HT-29 (cell line): ENCODE results near the gene ISG15. TPM values are rescaled to one million over a fixed set of nuclear protein-coding genes. Genes with fewer than 3 reads are reported as not detected.
A peak's percentile ranks its signal among the peaks of the same experiment; 100 is the strongest.
"Not testable (repeated sequence)": the region's sequence is repeated elsewhere in the genome, so short reads cannot be mapped to it uniquely, and the experiment has no call there.

Experiments used
- DNase-seq: peaks from one replicate; pipeline ENCODE4 v3.0.0-alpha.2; 2015; ENCODE audit warnings: low spot score
- total RNA-seq: library from RNA; depleted of rRNA; stranded (reverse); fragments of >200 nt; shearing (Covaris generic); gene quantifications from 2 replicates; pipeline ENCODE4 v1.2.3, GENCODE V29; 2014

Gene ISG15
- total RNA-seq, 1 experiment from 2014 or later = 895 TPM

DNA sequence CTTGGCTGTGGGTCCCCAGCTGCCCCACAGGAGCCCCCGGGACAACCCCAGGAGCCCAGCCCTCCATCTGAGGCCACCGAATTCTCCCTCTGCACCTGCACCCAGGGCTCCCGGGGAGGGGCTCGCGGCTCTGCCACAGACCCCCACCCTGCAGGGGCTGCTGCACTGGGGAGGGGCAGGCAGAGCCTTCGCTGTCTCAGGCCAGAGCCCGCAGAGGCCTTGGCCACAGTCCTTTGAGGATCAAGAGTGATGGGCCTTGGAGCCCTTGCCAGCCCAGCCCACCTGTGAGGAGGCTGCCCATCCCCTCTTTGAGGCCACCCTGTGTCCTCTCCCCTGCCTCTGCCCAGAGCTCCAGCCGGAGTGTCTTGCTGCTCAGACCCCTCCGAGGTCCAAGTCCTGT lies 37.9 kb upstream of the ISG15 start:
- DNase-seq = no peak

DNA sequence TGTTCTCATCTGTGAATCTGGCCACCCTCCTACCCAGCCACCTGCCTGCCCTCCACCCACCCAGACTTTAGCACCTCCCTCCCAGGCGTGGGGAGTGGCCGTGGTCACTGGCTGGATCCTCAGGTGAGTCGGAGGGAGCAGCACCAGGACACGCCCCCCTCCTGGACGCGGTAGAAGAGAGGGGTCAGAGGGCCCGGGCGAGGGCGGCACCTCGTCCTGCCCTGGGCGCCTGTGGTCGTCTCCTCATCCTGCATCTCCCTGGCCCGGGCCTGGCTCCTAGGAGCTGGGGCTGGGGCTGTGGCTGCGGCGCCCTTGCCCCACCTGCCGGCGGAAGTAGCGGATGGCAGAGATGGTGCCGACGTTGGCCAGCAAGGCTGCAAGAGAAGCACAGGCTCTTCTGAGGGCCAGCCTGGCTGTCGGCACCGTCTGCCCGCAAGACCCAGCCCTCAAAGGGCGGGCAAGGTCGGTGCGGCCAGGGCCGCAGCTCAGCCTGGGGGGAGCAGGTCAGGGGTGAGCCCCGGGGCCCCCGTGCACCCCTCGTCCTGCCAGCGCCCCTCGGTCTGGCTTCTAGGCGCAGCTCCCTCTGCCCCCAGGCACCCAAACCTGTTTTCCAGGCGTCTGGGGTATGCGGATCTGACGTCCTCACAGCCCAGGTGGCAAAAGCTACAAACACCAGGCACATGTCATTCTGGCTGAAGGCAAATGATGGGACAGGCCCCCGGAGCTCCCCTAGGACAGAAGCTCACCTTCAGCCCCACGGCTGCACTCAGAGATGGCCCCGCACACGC lies 37.2 kb upstream of the ISG15 start:
- DNase-seq = peak; percentile 87

DNA sequence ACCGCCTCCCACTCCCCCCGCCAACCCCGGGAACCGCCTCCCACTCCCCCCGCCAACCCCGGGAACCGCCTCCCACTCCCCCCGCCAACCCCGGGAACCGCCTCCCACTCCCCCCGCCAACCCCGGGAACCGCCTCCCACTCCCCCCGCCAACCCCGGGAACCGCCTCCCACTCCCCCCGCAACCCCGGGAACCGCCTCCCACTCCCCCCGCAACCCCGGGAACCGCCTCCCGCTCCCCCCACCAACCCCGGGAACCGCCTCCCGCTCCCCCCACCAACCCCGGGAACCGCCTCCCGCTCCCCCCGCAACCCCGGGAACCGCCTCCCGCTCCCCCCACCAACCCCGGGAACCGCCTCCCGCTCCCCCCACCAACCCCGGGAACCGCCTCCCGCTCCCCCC lies 36.5 kb upstream of the ISG15 start:
- DNase-seq = not testable (repeated sequence)

DNA sequence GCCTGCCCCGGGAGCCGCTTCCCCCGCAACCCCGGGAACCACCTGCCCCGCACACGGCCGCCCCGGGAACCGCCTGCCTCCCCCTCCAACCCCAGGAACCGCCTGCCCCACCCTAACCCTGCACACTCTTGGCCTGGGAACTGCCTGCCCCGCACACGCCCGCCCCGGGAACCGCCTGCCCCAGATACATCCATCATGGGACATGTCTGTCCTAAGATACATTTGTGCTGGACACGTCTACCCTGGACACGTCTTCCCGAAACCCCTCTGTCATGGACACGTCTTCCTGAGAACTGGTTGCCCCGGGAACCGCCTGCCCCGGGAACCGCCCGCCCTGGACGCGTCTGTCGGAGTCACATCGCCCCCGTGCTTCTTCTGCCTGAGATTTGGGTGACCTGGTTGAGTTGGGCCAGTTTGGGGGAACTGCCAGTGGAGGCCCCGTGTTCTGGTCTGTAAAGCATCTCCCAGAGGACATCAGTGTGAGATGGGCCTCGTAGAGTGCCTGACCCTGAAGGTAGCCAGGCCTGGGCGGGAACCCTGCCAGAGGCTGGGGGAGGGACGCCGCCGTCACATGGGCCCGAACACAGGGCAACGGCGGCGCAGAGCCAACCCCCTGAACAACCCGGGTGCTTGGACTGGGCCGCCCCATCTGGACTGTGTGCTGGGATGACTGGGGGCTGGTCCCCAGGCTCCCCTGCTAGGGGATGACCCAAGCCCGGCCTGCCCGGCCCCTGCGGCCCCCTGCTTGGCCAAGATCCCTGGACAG lies 35.0 kb upstream of the ISG15 start:
- no peak for DNase-seq

DNA sequence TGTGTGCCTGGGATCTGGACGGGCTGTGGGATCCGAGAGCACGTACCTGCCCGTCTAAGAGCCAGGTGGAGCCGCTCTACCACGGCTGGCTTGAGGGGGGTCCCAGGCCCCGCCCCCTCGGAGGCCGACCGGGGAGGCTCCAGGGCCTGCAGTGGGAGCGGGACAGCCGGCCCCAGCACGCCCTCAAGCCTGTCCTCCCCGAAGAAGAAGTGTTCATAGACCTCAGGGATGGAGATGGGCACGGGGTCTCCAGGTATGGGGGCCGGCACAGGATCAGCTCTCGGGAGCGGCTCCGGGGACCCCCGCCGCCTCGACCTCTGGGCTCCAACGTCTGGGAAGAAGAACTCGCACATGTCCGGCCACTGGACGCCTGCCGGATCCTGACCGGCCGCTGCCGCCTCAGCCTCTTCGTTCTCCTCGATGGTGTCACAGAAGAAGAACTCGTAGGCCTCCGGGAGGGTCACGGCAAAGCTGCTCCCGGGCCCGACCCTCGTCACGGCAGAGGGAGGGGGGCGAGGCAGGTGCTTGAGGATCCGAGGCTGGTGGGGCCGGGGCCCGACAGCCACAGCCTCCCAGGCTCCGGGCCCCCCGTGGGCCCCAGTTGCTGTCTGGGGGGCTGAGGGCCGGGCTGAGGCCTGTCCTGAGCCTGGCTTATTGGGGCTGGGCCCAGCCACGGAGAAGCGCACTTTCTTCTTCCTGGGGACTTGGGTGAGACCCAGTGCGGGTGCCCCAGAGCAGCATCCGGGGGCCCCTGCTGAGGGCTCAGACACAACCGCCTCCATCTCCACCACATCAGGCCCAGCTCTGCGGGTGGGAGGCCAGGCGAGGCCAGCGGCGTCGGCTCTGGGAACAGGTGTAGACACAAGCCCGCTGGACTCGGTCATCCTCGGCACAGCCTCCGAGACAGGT lies 34.2 kb upstream of the ISG15 start:
- no peak for DNase-seq

DNA sequence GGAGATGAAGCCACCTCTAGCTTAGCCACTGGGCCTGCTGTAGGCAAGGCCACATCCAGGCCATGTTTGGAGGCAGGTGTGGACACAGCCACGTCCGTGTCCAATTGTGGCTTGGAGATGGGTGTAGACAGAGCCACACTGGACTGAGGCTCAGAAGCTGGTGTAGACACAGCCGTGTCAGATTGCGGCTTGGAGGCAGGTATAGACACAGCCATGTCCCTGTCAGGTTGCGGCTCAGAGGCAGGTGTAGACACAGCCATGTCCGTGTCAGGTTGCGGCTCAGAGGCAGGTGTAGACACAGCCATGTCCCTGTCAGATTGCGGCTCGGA lies 33.6 kb upstream of the ISG15 start:
- no peak for DNase-seq

DNA sequence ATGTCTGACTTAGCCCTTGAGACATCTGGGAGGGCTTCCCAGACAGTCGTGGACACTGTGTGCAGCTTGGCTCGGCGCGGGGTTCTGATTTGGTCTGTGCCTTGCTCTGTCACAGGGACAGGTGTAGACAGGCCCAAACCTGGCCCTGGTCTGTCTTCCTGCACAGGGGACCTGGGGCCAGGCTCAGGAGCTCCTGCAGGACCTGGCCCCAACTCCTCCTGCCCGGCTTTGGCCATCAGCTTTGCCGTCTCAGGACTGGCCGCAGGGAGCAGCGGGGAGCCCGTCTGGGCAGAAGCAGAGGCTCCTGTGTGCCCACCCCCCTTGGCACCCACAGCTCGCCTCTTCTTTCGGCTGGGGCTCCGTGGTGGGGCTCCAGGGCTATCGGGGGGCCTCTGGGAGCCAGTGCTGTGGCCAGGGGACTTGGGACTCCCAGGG lies 33.1 kb upstream of the ISG15 start:
- DNase-seq = no peak

DNA sequence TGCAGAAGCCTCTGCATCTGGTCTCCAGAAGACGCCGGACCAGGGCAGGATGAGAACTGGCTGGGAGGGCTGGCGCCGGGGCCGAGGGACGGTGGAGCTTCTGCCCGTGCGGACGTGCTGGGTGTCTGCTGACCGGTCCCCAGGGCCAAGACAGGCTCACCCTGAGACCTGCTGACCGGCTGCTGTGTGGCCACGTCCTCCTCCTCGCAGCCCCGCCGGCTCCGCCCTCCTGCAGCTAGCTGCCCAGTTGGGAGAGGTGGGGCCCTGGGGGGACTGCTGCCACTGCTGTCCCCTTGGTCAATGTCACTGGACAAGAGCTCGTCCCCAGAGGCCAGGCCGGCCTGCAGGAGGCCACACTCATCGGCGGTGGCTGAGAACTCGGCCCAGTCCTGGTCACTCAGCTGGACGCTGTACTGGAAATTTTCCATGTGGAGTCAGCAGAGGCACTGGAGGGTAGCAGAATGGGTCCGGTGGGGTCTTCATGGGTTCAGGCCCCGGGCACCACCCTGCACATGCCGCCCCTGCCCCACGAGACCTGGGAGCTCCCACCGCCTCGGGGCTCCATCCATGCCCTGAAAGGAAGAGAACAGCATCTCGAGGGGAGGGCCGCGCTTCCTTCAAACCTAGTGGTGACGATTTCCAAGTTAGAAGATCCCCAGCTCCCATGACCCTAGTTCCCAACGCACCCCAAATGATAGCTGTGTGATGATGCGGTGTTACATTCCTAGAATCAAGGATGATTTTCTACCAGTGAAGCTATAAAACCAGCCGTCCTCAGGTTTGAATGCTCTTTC lies 32.5 kb upstream of the ISG15 start:
- no peak for DNase-seq

DNA sequence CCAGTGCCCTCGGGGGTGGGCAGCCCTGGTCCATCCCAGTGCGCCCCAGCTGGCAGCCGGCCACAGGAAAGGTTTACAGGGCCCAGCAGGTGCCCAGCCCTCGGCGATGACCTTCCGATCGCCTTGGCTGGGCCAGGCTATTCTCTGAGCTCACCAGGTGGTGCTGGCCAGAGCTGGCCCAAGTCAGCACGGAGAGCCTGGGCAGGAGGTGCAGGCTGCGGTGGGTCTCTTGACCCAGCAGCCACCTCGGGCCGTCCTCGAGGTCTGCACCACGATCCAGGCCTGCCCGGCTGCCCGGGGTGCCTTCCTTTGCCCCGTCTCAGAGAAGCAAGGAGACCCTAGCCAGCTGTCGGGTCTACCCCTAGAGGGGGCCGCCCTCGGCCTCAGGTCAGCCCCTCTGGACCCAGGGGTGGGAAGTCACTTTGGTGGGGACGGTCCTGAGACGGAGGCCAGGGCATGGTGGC lies 31.8 kb upstream of the ISG15 start:
- DNase-seq = no peak

DNA sequence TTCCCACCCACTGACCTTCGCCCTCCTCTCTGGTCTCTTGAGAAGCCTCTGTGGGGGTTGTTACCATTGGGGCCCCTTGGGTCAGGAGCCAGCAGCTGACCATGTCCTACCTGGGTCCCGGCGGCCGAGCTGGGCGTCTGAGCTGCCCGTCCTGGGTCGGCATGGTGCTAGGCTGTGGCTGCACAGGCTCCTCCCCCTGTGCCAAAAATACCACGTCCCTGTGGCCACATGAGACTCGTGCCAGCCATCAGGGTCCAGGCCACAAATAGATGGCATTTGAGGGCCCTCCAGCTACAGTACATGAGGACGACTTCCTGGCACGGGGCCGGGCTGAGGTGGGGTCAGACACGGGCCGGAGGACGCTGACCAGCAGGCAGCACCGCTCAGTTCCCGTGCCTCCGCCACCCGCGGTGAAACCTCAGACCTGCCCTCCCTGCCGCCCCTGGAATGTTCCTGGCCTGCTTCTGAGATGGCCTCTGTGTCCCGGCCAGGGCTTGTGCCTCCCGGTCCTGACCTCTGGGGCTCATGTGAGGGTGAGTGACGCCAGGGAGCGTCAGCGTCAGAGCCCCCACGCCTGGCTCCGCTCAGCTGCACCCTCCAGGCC lies 31.2 kb upstream of the ISG15 start, which contains the start of gene PERM1:
TSS of gene PERM1 (minus strand) at position 139 of the 604 bp plus-strand sequence. CDS start 1,064 bp downstream, outside the sequence.
- no peak for DNase-seq

DNA sequence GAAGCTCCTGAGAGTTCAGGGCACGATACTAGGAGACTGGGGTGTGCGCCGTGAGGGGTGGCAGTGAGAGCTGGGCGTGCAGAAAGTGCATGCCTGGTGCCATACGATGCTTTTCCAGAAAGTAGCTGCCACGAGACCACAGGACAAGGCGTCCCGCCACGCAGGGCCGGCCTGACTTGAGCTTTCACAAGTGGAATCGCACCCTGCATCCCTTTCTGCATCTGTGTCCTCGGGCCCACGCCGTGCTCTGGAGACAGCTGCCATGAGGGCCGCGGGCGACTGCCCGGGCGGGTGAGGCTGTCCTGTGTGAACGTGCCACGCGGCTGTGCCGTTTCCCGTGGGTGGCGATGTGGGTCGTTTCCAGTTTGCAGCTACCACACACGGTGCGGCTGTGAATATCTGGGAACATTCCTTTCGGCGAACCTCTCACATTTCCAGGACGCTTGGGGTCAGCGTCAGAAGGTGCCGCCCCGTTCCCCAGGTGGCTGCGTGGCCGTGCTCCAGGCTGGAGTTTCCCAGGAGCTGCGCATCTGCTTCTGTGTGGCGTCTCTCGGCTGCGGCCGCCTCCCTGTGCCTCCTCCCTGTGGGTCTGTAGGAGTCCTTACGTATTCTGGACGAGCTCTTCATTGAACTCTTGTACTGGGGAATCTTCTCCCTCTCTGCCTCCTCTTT lies 30.4 kb upstream of the ISG15 start:
- DNase-seq = no peak

DNA sequence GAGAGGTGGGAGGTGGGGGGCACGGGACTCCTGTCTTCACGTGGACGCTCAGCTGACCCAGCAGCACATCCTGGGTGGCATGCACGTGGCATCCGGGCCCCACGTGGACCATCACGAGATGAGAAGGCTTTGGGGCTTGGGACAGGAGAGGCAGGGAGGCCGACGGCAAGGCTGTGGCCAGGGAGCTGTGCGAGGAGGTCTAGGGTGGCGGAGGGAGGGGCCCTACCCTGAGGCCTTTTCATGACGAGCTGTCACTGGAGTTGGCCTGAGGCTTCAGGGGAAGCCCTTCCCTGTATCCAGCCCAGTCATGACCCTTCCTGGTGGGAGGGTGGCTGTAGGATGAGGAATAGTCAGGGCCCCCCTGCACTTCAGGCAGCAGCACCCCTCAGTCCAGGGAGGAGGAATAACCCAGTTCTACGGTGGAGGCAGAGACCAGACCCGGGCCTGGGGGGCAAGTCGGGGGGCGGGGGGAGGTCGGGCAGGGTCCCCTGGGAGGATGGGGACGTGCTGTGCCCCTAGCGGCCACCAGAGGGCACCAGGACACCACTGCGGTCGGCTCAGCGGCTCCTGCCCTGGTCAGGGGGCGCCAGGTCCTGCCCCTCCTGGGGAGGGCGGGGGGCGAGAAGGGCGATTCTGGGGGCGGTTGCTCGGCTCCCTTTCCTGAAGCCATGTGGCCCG lies 29.4 kb upstream of the ISG15 start:
- no peak for DNase-seq

DNA sequence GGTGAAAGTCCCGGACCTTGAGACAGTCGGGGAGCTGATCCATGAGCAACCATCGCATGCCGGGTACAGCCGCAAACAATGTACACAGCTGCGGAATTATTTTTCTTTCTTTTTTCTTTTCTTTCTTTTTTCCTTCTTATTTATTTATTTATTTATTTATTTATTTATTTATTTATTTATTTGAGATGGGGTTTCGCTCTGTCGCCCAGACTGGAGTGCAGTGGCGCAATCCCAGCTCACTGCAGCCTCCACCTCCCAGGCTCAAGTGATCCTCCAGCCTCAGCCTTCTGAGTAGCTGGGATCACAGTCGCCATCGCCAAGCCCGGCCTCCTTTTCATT lies 28.9 kb upstream of the ISG15 start:
- no peak for DNase-seq

DNA sequence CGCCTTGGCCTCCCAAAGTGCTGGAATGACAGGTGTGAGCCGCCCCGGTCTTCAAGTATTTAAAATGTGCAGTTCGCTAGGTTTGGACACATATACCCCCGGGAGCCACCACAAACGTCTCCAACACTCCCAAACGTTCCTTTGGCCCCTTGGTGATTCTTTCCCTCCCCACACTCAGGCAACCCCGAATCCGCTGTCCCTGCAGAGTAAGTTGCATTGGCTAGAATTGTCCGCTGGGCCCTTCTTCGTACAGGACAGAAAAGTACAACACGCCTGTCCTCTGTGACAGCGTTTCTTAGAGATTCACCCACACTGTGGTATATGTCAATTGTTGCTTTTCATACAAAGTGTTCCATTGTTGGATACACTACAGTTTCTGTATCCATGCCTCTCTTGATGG lies 28.2 kb upstream of the ISG15 start:
- DNase-seq = no peak

DNA sequence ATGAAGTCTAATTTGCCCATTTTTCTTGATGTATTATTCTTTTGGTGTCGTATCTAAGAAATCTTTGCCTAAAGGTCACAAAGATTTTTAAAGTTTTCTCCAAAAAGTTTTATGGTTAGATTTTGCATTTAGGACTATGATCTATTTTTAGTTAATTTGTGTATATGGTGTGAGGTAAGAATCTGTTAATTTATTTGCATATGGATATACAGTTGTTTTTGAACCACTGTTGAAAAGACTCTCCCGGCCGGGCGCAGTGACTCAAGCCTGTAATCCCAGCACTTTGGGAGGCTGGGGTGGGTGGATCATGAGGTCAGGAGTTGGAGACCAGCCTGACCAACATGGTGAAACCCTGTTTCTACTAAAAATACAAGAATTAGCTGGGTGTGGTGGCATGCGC lies 25.2 kb upstream of the ISG15 start:
- not testable (repeated sequence) for DNase-seq

DNA sequence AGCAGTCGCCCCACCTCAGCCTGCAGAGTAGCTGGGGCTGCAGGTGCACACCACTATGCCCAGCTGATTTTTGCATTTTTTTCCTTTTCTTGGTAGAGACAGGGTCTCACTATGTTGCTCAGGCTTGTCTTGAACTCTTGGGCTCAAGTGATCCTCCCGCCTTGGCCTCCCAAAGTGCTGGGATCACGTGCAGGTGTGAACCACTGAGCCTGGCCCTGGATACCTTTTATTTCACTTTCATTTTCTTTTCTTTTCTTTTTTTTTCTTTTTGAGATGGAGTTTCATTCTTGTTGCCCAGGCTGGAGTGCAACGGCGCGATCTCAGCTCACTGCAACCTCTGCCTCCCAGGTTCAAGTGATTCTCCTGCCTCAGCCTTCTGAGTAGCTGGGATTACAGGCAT lies 22.0 kb upstream of the ISG15 start:
- DNase-seq = not testable (repeated sequence)

DNA sequence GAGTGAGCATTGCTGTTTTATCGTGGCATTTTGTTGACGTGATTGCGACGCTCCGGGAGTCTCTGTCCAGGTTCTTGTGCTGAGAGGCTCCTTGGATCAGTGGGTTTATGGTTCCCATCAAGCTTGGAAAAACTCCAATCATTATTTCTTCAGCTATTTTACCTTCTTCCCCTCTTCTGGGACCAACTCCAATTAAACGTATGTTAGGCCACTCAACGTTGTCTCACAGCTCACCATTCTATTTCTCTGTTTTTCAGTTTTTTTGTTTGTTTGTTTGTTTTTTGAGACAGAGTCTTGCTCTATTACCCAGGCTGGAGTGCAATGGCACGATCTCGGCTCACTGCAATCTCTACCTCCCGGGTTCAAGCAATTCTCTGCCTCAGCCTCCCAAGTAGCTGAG lies 21.4 kb upstream of the ISG15 start:
- no peak for DNase-seq

DNA sequence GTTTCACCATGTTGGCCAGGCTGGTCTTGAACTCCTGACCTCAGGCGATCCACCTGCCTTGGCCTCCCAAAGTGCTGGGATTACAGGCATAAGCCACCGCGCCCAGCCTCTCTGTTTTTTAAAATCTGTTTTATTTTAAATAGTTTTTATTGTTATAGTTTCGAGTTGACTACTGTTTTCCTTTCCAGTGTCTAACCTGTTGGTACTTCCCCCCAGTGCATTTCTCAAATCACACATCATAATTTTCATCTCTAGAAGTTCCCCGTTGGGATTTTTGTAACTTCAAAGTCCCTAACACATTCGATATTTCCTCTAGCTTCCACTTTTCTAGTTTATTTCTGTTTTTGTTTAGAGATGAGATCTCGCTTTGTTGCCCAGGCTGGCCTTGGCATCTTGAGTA lies 20.9 kb upstream of the ISG15 start:
- DNase-seq = no peak

DNA sequence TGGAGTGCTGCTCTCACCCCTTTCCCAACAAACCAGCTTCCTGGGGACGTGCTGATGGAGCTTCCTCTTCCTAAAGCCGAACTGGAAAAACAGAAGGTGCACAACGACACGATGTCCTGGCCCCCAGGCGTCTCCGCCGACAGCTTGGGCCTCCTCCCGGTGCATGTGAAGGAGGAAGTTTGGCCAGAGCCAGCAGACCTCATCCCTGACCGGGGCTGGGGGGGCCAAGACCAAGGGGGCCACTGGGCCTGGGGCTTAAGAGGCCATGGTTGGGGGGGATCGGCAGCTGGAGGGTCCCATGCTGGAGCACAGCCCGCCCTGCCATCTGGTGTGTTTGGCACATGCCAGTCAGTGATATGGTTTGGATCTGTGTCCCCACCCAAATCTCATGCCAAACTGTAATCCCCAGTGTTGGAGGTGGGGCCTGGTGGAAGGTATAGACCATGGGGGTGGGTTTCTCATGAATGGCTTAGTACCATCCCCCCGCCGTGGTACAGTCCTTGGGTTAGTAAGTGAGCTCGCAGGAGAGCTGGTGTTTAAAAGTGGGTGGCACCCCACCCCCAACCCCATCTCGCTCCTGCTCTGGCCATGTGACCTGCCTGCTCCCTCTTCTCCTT lies 19.8 kb upstream of the ISG15 start:
- DNase-seq = no peak
